DLD1 (cell line): ENCODE results near the gene GHR.
"Not testable (repeated sequence)": the region's sequence is repeated elsewhere in the genome, so short reads cannot be mapped to it uniquely, and the experiment has no call there.

Experiments
- in situ Hi-C: cut with HindIII; loops from 2 replicates; pipeline ENCODE4 v1.10.0; 2017; ENCODE audit warnings: low sequenced_read_pairs

GHR gene

DNA sequence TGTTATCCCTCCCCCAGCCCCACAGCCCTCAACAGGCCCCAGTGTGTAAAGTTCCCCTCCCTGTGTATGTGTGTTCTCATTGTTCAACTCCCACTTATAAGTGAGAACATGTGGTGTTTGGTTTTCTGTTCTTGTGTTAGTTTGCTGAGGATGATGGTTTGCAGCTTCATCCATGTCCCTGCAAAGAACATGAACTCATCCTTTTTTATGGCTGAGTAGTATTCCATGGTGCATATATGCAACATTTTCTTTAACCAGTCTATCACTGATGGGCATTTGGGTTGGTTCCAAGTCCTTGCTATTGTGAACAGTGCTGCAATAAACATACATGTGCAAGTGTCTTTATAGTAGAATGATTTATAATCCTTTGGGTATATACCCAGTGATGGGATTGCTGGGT, 261.8 kb downstream of the GHR start:
- in situ Hi-C loops: not testable (repeated sequence)

DNA sequence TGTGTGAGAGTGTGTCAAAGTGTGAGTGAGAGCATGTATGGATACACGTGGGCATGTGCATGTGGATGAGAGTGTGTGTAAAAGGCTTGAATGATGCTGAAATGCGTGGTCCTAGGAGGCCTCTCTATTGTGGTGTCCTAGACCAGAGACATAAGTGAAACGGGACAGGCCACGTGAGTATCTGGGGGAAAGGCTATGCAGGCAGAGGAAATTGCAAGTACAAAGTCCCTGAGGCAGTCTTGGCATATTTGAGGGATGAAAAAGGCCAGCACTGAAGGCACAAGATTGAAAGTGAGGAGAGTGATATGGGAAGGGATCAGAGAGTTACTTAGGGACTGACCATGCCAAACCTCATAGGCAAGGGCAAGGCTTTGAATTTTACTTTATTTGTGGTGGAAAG, 266.2 kb downstream of the GHR start:
- in situ Hi-C loops: no loop called here

DNA sequence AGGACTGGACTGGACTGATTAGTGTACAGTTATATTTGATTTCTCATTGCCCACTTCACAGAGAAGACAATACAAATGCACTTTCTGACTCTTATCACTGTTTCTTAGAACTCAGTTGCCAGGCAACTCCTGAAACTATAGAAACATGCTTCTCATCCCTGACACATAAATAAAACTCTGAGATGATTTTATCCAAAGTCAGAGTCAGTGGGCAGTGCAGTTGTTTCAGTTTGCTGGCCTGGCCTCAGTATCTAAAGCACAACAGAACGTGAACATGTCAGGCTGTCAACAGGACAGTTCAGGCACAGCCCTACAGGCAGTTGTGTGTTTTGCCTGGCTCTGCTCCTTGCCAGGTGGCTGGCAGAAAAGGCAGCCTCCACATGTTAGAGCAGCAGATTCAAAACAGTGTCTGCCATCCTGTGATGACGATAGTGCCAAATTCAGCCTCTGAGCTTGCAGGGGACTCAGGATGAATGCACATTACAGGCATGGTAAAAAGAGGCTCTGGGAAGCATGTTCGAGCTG, 268.2 kb downstream of the GHR start:
- in situ Hi-C loops: no loop called here

DNA sequence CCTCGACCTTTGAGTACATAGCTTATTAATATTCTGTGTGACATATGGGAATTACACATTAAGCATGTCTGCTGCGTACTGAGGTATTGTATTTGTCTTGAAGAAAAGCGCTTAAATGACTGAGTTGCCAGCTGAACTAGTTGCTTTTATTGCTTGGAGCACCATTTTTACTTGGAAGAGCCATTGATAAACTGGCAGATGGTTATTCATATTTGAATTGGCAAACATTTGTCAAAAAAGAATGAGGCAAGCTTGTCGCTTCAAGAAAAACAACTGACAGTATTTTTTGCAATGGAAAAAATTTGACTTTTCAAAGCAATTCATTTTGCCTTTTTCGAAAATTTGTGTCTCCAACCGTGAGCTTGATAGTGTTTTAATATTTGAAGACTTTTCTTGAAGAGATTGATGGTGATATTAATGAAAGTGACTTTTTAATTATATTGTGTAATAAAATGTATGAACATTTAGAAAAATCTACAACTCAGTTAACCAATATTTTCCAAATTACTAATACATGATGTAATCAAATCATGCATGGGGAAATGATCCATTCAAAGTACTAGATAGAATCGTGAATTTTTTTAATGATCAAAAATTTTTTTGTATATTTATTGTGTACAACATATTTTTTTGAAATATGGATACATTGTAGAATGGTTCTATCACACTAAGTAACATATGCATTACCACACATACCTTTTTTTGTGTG, 278.3 kb downstream of the GHR start:
- in situ Hi-C loops: no loop called here

DNA sequence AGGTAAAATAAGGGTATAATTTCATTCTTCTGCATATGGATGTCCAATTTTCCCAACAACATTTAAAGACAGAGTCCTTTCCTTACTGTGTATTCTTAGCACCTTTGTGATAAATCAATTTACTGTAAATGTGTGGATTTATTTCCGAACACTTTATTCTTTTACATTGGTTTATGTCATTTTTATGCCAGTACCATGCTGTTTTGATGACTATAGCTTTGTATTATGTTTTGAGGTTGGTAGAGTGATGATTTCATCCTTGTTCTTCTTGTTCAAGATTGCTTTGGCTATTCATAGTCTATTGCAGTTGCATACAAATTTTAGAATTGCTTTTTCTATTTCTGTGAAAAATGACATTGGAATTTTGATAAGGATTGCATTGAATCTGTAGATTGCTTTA, 280.0 kb downstream of the GHR start:
- in situ Hi-C loops: no loop called here

DNA sequence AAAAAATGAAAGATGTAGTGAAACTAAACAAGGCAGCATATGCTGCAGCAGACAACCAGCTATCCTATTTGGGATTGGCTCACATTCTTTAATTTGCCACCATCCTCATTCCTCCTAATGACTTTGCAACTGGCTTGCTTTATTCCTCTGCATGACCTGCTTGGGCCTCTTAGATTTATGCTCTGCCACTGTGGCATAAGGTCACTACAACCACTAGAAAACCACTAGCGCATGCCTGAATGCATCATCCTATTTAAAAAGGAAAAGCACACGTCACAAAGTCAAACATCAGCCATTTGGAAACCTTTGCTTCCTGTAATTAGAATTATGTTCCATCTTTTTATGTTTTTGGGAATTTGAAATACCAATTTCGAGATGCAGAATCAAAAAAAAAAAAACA, 292.5 kb downstream of the GHR start:
- in situ Hi-C loops: no loop called here

DNA sequence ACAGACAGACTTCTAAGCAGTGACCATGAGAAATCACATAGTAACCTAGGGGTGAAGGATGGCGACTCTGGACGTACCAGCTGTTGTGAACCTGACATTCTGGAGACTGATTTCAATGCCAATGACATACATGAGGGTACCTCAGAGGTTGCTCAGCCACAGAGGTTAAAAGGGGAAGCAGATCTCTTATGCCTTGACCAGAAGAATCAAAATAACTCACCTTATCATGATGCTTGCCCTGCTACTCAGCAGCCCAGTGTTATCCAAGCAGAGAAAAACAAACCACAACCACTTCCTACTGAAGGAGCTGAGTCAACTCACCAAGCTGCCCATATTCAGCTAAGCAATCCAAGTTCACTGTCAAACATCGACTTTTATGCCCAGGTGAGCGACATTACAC, 295.4 kb downstream of the GHR start:
- in situ Hi-C loops: no loop called here

DNA sequence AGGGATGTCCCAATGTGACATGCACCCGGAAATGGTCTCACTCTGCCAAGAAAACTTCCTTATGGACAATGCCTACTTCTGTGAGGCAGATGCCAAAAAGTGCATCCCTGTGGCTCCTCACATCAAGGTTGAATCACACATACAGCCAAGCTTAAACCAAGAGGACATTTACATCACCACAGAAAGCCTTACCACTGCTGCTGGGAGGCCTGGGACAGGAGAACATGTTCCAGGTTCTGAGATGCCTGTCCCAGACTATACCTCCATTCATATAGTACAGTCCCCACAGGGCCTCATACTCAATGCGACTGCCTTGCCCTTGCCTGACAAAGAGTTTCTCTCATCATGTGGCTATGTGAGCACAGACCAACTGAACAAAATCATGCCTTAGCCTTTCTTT, 295.8 kb downstream of the GHR start:
- in situ Hi-C loops: no loop called here

DNA sequence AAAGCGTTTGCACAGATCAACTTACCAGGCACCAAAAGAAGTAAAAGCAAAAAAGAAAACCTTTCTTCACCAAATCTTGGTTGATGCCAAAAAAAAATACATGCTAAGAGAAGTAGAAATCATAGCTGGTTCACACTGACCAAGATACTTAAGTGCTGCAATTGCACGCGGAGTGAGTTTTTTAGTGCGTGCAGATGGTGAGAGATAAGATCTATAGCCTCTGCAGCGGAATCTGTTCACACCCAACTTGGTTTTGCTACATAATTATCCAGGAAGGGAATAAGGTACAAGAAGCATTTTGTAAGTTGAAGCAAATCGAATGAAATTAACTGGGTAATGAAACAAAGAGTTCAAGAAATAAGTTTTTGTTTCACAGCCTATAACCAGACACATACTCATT, 297.0 kb downstream of the GHR start:
- in situ Hi-C loops: loop anchor here (10.0 kb wide), 1 partner anchor 65 kb away; no protein-coding TSS in a partner anchor

DNA sequence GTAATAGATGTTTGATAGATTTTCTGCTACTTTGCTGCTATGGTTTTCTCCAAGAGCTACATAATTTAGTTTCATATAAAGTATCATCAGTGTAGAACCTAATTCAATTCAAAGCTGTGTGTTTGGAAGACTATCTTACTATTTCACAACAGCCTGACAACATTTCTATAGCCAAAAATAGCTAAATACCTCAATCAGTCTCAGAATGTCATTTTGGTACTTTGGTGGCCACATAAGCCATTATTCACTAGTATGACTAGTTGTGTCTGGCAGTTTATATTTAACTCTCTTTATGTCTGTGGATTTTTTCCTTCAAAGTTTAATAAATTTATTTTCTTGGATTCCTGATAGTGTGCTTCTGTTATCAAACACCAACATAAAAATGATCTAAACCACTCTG, 298.2 kb downstream of the GHR start:
- in situ Hi-C loops: loop anchor here (10.0 kb wide), 1 partner anchor 67 kb away; no protein-coding TSS in a partner anchor

DNA sequence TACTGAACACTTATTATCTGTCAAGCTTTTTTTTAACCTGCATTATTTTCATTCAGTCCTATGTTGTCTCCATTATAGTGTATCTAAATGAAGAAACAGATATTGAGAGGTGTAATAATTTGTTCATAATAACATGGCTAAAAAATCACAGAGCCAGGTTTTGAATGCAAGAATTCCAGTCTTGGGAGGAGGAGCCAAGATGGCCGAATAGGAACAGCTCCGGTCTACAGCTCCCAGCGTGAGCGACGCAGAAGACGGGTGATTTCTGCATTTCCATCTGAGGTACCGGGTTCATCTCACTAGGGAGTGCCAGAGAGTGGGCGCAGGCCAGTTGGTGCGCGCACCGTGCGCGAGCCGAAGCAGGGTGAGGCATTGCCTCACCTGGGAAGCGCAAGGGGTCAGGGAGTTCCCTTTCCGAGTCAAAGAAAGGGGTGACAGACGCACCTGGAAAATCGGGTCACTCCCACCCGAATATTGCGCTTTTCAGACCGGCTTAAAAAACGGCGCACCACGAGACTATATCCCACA, 311.4 kb downstream of the GHR start:
- in situ Hi-C loops: not testable (repeated sequence)

DNA sequence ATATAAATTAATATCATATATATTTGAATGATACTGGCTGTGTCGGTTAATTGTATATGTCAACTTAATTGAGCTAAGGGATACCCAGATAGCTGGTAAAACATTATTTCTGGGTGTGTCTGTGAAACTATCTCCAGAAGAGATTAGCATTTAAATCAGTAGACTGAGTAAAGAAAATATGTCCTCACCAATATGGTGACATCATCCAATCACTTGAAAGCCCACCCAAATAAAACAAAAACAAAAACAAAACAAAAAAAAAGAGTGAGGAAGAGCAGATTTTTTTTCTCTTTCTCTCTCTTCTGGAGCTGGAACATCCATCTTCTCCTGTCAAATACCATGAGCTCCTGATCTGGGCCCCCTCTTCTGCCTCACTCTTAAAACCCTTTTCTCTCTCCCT, 317.7 kb downstream of the GHR start:
- in situ Hi-C loops: no loop called here

DNA sequence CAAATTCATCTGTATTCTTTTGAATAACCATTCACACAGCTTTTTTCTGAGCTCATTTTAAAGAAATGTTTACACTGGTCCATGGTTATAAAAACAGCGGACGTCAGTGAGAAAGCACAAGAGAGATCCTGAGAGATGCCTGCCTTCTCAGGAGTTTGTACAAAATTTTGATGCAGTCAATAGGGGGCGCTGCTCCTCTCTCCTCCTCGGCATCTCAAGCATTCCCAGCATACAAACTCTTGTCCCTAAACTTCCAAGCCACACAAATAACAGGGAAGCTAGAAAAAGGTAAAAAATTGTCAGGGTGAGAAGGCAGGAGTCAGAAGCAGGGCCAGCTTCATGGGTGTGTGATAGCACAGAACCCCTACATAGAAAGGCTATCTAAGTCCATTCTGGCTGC, 322.2 kb downstream of the GHR start:
- in situ Hi-C loops: no loop called here

DNA sequence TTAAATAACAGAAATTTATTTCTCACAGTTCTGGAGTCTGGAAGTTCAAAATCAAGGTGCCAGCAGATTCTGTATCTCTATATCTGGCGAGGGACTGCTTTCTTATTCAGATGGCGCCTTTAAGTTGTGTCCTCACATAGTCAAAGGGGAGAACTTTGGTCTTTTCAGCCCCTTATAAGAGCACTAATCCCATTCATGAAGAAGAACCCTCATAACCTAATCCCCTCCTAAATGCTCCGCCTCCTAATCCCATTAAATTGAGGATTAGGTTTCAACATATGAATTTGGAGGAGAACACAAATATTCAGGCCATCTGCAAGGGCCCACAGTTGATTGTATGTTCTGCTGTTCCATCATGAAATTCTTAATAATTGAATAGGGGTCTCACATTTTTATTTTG, 322.6 kb downstream of the GHR start:
- in situ Hi-C loops: no loop called here

DNA sequence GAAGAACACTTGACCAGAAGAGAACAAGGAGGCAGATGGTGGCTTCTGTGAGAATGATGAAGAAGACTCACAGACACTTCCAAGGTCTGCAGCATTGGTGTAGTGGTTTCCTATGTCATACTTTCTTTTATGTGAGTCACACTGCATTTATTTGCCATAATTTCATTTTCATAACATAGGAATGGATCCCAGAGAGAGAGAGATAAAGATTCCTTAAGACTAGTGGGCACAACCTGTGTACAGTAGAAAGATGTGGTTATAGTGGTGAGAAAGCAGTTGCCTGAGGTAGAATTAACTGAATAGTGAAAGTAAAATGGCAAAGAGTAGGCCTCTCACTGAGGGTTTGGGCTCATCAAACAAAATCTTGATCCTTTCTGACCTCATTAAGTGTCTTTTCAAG, 325.8 kb downstream of the GHR start:
- in situ Hi-C loops: no loop called here

DNA sequence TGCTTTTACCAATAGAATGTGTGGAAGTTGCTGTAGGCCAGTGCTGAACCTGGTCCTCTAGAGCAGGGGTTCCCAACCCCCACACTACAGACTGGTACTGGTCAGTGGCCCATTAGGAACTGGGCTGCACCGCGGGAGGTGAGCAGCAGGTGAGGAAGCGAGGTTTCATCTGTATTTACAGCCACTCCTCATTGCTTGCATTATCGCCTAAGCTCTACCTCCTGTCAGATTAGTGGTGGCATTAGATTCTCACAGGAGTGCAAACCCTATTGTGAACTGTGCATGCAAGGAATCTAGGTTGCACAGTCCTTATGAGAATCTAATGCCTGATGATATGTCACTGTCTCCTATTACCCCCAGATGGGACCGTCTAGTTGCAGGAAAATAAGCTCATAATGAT, 327.3 kb downstream of the GHR start:
- in situ Hi-C loops: no loop called here

DNA sequence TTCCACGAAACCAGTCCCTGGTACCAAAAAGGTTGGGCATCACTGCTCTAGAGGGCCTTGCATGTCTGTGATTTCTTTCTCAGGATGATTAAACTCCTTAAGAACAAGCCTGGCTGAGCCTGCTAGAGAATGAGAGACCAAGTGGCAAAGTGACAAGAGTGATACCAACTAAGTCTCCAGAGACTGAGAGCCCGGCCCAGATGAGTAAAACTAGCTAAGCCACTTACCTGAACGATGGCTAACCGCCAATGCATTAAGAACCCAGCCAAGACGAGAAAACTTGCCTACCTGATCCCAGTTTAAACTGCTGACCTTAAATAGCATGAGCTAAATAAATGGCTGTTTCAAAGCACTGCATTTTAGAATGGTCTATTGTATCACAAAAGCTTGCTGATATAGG, 327.8 kb downstream of the GHR start:
- in situ Hi-C loops: no loop called here

DNA sequence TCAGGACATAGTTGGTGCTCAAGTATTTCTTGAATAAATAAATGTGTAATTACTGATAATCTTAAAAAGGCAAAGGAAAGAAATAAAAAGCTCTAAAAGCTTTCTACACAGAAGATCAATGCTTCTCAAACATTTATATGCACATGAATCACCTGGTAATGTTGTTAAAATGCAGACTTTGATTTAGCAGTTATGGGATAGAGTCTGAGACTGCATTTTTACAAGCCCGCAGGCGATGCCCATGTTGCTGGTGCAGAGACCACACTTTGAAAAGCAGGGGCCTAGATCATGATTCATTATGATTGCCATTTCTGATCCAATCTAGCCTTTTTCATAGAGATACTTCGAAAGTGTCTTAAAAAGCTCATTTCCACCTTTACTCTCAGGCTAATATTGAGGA, 329.9 kb downstream of the GHR start:
- in situ Hi-C loops: no loop called here

DNA sequence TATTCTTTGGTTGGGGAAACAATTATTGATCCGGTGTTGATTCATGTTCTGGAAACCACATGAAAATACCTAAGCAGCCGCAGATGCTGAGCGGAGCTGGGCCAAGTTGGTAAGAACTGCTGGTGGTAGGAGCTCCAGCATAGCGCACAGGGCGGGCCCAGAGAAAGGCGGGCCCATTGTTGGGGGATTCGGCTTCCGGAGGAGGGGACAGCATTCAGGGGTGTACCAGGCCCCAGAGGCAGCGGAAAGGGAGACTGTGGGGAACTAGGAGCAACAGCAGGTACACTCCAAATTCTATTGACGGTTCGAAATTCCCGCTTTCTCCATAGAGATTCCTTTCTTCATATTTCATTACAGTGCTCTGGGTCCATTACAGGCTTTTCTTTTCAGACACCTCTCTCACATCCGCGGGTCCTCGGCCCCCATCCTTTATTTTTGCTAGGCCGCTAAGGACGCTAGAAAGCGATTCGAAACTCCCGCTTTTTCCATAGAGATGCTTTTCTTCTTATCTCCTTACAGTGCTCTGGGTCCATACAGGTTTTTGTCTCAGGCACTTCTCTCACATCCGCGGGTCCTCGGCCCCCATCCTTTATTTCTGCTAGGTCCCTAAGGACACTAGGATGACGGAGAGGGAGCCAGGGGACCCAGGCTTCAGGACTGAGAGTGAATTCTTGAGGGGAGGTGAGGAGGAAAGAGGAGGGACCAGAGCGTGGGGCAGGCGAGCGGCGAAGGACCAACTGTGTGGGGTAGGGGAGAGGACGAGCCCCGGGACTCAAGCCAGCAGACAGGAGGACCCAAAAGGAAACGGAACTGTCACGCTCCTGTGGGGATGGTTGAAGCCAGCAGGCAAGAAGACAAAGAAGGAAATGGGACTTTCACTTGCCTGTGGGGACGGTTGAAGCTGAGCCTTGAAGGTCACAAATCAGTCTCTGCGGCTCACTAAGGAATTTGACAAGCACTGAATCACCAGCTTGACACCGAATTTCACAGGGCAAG, 333.7 kb downstream of the GHR start, which contains the start of gene CCDC152:
Gene CCDC152 (plus strand): TSS at position 213 of the 996 bp plus-strand sequence. CDS start 2,304 bp downstream, outside the sequence.
- in situ Hi-C loops: no loop called here

DNA sequence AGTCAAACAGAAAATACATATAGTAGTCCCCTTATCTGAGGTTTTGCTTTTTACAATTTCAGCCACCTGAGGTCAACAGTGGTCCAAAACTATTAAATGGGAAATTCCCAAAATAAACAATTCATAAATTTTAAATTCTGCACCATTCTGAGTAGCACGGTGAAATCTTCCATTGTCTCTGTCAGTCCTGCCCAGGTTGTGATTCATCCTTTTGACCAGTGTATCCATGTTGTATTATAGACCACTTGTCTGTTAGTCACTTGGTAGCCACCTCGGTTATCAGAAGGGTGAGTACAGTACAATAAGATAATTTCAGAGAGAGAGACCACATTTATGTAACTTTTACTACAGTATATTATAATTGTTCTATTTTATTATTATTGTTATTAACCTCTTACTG, 336.2 kb downstream of the GHR start:
- in situ Hi-C loops: no loop called here

DNA sequence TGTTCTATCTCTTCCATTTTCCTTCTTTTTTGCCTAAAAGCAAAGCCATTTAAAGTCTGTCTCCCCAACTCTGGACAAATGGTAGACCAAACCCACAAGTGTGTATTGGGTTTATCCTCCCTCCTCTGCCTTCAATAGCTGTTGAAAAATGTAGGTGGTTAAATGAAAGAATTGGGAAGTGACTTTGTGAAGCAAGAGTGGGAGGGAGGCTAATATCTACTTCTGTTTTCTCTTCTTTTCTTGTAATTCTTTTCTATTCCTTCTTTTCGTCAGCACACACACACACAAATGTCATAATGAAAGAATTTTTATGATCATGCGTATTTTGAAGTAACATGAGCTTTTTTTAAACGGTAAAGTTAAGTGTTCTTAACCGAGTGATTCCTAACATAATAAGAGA, 337.2 kb downstream of the GHR start:
- in situ Hi-C loops: no loop called here
